ENCODE measurements around the gene RIMBP2.

- TF ChIP-seq EZH2 (IDR thresholded peaks at IDR 0.05; ENCODE audit: insufficient read depth, poor library complexity, severe bottlenecking), result no peak
- no peak for TF ChIP-seq EZH2phosphoT487 (IDR thresholded peaks at IDR 0.05; ENCODE audit: insufficient read depth, low read depth)
These were observed 48.0 kb upstream of the RIMBP2 start for GRCh38 chr12:130764073-130764472.
